HepG2 (cell line): Measurements from ENCODE around the gene MIF4GD. TPM values are rescaled to one million over a fixed set of nuclear protein-coding genes. Genes with fewer than 3 reads are reported as not detected.

ENCODE experiments used
- ARID4A ChIP-seq: sonication (generic); formaldehyde crosslinking; IDR thresholded peaks from 2 replicates; pipeline ENCODE4 v1.5.0; 2020; ENCODE audit warnings: mild to moderate bottlenecking, missing genetic modification reagents, borderline replicate concordance
- BATF2 ChIP-seq: sonication (generic); formaldehyde crosslinking; IDR thresholded peaks from 2 replicates; pipeline ENCODE4 v1.8.0; 2022; ENCODE audit warnings: mild to moderate bottlenecking, missing genetic modification reagents, moderate library complexity
- CBFB ChIP-seq: sonication (generic); formaldehyde crosslinking; IDR thresholded peaks from 2 replicates; pipeline ENCODE4 v1.4.0; 2020; ENCODE audit warnings: missing genetic modification reagents
- ERF ChIP-seq: IDR thresholded peaks from 2 replicates; pipeline ENCODE4 v1.6.1; 2018; ENCODE audit warnings: missing biosample characterization, missing genetic modification reagents
- ETS1 ChIP-seq: sonication (generic); formaldehyde crosslinking; IDR thresholded peaks from 2 replicates; pipeline ENCODE4 v1.4.0; 2020; ENCODE audit warnings: missing genetic modification reagents
- FOXA1 ChIP-seq, 2 experiments: fragments of 450-650 bp in 1 of 2; sonication (generic) in 1 of 2; formaldehyde crosslinking in 1 of 2; IDR thresholded peaks; 2 replicates each; pipeline versions ENCODE4 v1.4.0 to v1.6.1; 2016 to 2020; ENCODE audit warnings: missing genetic modification reagents in 1 of 2
- GABPA ChIP-seq, 2 experiments: IDR thresholded peaks; 2 replicates each; pipeline ENCODE4 v1.6.1; 2011 to 2016; ENCODE audit warnings: low read depth in 2 of 2, low read length in 1 of 2, missing biosample characterization in 1 of 2, missing genetic modification characterization in 1 of 2
- KAT8 ChIP-seq: IDR thresholded peaks from 2 replicates; pipeline ENCODE4 v1.6.1; 2016; ENCODE audit warnings: missing genetic modification reagents, missing compliant biosample characterization
- MAFF ChIP-seq: IDR thresholded peaks from 2 replicates; pipeline ENCODE4 v1.6.1; 2011; ENCODE audit warnings: low read depth, low read length, improper control_type of control experiment
- MLX ChIP-seq: IDR thresholded peaks from 2 replicates; pipeline ENCODE4 v1.6.1; 2016
- NBN ChIP-seq: fragments of 450-650 bp; conservative IDR thresholded peaks from 2 replicates; pipeline ENCODE4 v1.6.1; 2017
- NFKBIZ ChIP-seq: IDR thresholded peaks from 2 replicates; pipeline ENCODE4 v1.6.1; 2018; ENCODE audit warnings: missing genetic modification reagents, missing compliant biosample characterization
- RXRB ChIP-seq: IDR thresholded peaks from 2 replicates; pipeline ENCODE4 v1.6.1; 2016; ENCODE audit warnings: borderline replicate concordance, missing genetic modification reagents, missing compliant biosample characterization
- SNAI1 ChIP-seq: sonication (generic); formaldehyde crosslinking; IDR thresholded peaks from 2 replicates; pipeline ENCODE4 v1.5.0; 2020; ENCODE audit warnings: mild to moderate bottlenecking, missing genetic modification reagents, borderline replicate concordance
- SPEN ChIP-seq: sonication (generic); formaldehyde crosslinking; IDR thresholded peaks from 2 replicates; pipeline ENCODE4 v1.5.1; 2020; ENCODE audit warnings: low read depth, mild to moderate bottlenecking, missing genetic modification reagents
- XRCC5 ChIP-seq: fragments of 200-400 bp; formaldehyde crosslinking; optimal IDR thresholded peaks from 2 replicates; pipeline ENCODE3; 2017; ENCODE audit warnings: mild to moderate bottlenecking, low read length
- ZFYVE20 ChIP-seq: sonication (generic); formaldehyde crosslinking; IDR thresholded peaks from 2 replicates; pipeline ENCODE4 v1.8.0; 2023; ENCODE audit warnings: low read depth, mild to moderate bottlenecking, moderate library complexity, missing genetic modification reagents, borderline replicate concordance
- ZNF232 ChIP-seq: sonication (generic); formaldehyde crosslinking; IDR thresholded peaks from 2 replicates; pipeline ENCODE4 v1.4.0; 2020; ENCODE audit warnings: missing genetic modification reagents, borderline replicate concordance
- ZNF253 ChIP-seq: sonication (generic); formaldehyde crosslinking; IDR thresholded peaks from 2 replicates; pipeline ENCODE4 v1.8.0; 2022; ENCODE audit warnings: mild to moderate bottlenecking, missing genetic modification reagents, borderline replicate concordance
- ZNF574 ChIP-seq: sonication (generic); formaldehyde crosslinking; IDR thresholded peaks from 2 replicates; pipeline ENCODE4 v1.4.0; 2020; ENCODE audit warnings: missing genetic modification reagents
- polyA plus RNA-seq, 8 experiments: library from polyadenylated mRNA; depleted of rRNA in 3 of 8; stranded (reverse) in 7 of 8; unstranded in 1 of 8; fragments of >200 nt; fragmentation: Illumina TruSeq in 4 of 8; extraction: Trizol in 4 of 8; gene quantifications; 2 replicates each; pipeline versions ENCODE4 v1.2.1 to v1.2.3, GENCODE V29; 2011 to 2016; ENCODE audit warnings: low read depth in 4 of 8, missing spikeins in 1 of 8, mixed read lengths in 1 of 8; ENCODE audit not compliant: insufficient read depth in 1 of 8
- total RNA-seq, 5 experiments: library from RNA; depleted of rRNA; stranded (reverse); fragments of >200 nt; fragmentation: Illumina TruSeq; extraction: Trizol; gene quantifications; 2 replicates each; pipeline ENCODE4 v1.2.3, GENCODE V29; 2016; ENCODE audit warnings: low read depth in 1 of 5

MIF4GD gene
- total and polyA plus RNA-seq, 2 of the 13 experiments (the other 11 are each of a cell fraction or from before 2014, with no cell fraction given), result 14.0 to 28.0 TPM

GRCh38 chr17:75271233-75271954 is 363 bp upstream of the MIF4GD start (continued):
- peak; percentile 87 for TF ChIP-seq ZNF574 (CRISPR knock-in tag)
- no peak for TF ChIP-seq NFKBIZ (CRISPR knock-in tag)
- peak; percentile 73 for TF ChIP-seq ARID4A (CRISPR knock-in tag)
- TF ChIP-seq KAT8 (CRISPR knock-in tag), result no peak
- TF ChIP-seq CBFB (CRISPR knock-in tag), result no peak; the same call in 1 of the 2 replicates
- TF ChIP-seq GABPA (IDR thresholded peaks at IDR 0.05; ENCODE audit: low read depth, low read length), result peak; percentile 72
- no peak for TF ChIP-seq GABPA (CRISPR knock-in tag; IDR thresholded peaks at IDR 0.05; ENCODE audit: low read depth)
- TF ChIP-seq NBN, result no peak
- no peak for TF ChIP-seq MAFF
- peak; percentile 70 for TF ChIP-seq BATF2
- 0 out of 2 replicates have a peak, but pooled peaks have one; percentile 19 for TF ChIP-seq ERF
- no peak for TF ChIP-seq FOXA1 (IDR thresholded peaks at IDR 0.05)
- TF ChIP-seq FOXA1 (CRISPR knock-in tag; IDR thresholded peaks at IDR 0.05), result 0 out of 2 replicates have a peak, but pooled peaks have one; percentile 15
- TF ChIP-seq SPEN (CRISPR knock-in tag), result peak; percentile 73
- TF ChIP-seq MLX (CRISPR knock-in tag), result no peak
- TF ChIP-seq ZNF253 (CRISPR knock-in tag), result peak; percentile 90
- TF ChIP-seq XRCC5, result peak; percentile 30
- TF ChIP-seq SNAI1 (CRISPR knock-in tag), result no peak
- no peak for TF ChIP-seq ETS1 (CRISPR knock-in tag)
- TF ChIP-seq ZFYVE20 (CRISPR knock-in tag), result 0 out of 2 replicates have a peak, but pooled peaks have one; percentile 27
- TF ChIP-seq ZNF232, result no peak
- TF ChIP-seq RXRB, result no peak
